GM19463 (cell line): ENCODE data around the gene PLA2G1B.
"Not testable (repeated sequence)": the region's sequence is repeated elsewhere in the genome, so short reads cannot be mapped to it uniquely, and the experiment has no call there.

ENCODE experiments used
- ATAC-seq: cut with Tn5 transposase; IDR thresholded peaks from one replicate; pipeline ENCODE4 v1.9.1; 2021; ENCODE audit warnings: mild to moderate bottlenecking, moderate library complexity; ENCODE audit not compliant: unreplicated experiment

Gene PLA2G1B

GRCh38 chr12:120359128-120359527 is 31.5 kb upstream of the PLA2G1B start:
- ATAC-seq = no peak

DNA sequence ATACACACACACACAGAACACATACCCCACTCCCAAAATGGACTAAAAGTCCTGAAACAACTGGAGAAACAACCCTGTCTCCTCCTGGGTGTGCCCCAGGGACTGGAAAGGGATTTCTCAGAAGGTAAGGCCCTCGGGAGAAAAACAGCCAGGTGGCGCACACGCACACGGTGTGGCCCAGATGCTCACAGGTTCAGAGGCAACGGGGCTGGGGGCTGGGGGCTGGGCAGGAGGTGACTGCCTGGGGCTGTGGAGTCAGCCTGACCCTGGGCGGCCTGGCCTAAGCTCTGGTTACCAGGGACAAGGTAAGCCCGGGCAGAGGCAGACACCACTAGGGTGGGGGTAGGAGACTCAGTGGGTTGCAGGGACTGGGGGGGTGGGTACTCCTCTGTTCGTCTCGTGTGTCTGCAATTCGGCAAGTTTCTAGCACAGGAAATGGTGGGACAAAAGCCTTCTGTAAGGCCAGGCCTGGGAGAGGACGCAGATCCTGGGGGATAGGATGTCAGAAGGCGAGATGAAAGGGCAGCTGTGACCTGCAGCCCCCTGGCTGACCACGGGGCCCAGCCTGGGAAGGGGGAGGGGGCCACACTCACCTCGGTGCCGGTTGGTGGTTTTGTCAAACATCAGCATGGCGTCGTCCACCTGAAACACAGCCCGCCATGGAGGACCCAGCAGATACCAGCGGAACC is 31.0 kb upstream of the PLA2G1B start:
- no peak for ATAC-seq

DNA sequence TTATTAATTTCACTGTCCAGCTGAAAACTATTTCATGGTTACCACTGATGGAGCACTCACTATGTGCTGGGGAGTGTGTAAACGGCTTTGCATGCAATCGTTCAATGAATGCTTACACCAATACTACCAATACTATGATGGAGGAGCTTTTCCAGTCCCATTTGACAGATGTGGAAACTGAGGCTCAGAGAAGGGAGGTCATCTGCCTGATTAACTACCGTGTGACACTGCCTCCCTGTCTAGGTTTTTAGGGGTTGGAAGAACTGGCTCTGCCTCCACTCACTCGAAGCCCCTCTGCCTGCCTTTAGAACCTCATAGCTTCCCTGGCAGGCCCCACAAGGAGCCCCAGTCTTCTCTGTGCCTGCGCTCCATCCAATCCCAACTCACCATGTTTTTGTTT is 29.5 kb upstream of the PLA2G1B start:
- ATAC-seq = no peak

GRCh38 chr12:120356567-120357030 is 29.0 kb upstream of the PLA2G1B start:
- ATAC-seq = no peak

DNA sequence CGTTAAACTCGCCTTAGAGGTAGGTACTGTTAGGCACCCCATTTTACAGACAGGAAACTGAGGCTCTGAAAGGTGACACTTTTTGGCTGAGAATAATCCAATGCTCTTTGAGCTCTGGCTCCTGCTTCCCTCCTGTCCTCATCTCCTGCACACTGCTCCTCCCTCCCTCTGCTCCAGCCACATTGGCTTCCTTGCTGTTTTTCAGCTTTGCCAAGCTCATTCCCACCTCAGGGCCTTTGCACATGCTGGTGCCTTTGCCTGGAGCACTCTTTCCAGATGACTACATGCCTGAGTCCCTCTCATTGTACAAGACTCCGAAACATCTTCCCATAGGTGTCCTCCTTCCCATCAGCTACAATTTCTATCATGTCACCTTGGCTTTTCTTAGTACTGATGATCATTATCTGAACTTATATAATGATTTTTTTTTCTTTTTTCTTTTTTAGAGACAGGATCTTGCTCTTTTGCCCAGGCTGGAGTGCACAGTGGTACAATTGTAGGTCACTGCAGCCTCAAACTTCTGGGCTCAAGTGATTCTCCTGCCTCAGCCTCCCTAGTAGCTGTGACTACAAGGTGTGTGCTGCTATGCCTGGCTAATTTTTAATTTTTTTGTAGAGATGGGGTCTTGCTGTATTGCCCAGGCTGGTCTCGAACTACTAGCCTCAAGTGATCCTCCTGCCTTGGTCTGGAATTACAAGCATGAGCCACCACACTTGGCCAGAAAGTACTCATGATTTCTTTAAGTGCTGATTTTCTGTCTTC is 26.2 kb upstream of the PLA2G1B start:
- ATAC-seq = no peak

- no peak for ATAC-seq
These were observed 25.6 kb upstream of the PLA2G1B start for GRCh38 chr12:120353136-120353535.

- ATAC-seq = no peak
These were observed 24.5 kb upstream of the PLA2G1B start for GRCh38 chr12:120352117-120352516.

DNA sequence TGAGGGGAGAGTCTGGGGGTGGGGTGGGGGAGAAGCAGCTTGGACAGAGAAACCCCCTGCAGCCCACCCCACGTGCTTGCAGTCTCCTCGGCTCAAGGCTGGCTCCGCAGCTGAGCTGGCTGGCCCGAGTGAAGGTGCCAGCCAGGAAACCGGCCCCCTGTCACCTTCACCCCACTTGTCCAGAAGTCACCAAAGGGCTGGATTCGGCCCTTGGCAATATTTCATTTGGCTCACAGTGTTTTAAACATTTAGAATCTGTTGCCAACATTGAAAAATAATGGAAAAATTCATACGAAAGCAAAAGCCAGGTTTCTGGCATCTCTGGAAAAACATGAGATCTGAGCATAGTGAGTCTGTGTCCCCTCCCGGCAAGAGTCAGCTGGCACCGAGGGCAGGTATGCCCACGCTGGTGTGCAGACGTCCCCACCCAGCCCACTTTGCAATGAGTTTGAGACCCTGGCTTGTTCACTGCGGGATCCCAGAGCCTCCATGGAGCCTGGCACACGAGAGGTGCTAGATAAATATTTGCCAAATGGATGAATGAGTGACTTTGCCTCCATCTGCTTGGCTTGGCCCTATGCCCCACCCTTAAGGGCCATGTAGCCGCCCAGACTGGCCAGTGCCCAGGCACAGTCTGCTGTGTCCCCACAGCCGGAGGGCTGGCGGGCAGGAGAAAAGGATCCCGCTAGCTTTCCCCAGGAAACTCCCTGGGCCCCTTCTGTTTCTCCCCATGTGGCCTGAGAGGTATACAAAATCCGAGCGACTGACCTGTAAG is 23.2 kb upstream of the PLA2G1B start:
- ATAC-seq = no peak

DNA sequence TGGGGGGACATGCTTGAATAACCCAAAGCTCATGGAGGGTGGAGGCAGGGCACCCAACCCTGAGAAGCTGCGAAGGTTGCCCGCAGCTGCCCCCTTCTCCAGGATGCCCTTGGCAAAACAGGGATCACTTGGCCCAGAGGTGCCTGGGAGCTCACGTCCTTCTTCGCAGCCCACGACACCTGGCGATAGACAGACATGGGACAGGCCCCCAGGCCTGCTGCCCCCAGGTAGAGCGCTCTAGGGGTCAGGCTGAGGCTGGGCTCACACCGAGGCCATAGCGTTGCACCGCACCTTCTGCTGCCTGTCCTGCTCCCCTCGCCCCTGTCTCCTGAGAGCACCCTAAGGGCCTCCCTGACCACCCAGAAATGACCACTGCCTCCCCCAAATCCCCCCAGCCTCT is 20.2 kb upstream of the PLA2G1B start:
- no peak for ATAC-seq

GRCh38 chr12:120346681-120347080 is 19.1 kb upstream of the PLA2G1B start:
- ATAC-seq = no peak

DNA sequence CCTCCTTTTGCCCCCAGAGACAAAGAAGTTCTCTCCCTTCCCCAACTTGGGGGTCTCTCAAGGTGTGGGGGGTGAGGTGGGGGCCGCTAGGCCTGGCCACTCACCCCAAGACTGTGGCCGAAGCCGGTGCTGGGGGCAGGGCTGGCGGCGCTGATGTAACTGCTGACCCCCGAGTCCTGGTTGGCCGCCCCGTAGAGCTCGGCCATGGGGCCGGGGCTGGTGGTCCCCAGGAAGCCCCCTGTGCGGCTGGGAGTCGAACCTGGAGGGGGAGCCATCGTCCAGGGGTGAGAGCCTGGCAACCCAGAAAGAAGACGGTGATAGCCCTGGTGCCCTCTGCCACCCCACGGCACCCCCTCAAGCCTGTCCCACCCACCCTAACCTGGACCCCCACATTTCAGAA is 18.5 kb upstream of the PLA2G1B start:
- ATAC-seq = no peak

DNA sequence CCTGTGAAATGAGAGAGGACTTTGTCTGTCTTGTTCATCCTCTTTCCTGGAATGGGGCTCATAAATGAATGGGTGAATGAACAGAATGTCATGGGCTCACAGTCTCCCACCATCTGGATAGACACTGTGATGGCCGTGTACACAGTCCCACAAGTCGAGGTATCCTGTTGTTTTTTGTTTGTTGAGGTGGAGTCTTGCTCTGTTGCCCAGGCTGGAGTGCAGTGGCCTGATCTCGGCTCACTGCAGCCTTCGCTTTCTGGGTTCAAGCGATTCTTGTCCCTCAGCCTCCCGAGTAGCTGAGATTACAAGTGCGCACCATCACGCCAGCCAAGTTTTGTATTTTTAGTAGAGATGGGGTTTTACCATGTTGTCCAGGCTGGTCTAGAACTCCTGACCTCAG is 16.1 kb upstream of the PLA2G1B start:
- ATAC-seq = no peak

- ATAC-seq = no peak
These were observed 15.5 kb upstream of the PLA2G1B start for GRCh38 chr12:120343039-120343537.

- ATAC-seq = no peak
These were observed 14.8 kb upstream of the PLA2G1B start for GRCh38 chr12:120342175-120343038.

DNA sequence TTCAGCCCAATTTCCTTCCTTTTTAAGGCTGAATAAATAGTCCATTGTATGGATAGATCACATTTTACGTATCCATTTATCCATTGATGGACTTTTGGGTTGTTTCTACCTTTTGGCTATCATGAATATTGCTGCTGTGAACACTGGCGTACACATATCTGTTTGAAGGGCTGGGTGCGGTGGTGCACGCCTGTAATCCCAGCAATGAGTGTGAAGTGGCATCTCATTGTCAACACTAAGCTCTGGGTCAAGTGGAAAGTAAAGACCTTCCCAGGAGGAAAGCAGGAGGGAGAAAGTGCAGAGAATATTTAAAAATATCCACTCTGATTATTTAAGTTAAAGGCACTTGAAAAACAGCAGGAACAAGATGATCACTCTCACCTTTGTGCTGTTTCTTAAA is 11.7 kb upstream of the PLA2G1B start:
- ATAC-seq = no peak

- no peak for ATAC-seq
These were observed 10.2 kb upstream of the PLA2G1B start for GRCh38 chr12:120337730-120338129.

DNA sequence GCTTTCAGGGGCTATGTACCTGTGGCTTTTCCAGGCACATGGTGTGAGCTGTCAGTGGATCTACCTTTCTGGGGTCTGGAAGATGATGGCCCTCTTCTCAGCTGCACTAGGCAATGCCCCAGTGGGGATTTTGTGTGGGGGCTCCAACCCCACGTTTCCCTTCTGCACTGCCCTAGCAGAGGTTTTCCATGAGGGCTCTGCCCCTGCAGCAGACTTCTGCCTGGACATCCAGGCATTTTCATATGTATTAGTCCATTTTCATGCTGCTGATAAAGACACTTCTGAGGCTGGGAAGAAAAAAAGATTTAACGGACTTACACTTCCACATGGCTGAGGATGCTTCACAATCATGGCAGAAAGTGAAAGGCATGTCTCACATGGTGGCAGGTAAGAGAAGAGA is 8.8 kb upstream of the PLA2G1B start:
- not testable (repeated sequence) for ATAC-seq

DNA sequence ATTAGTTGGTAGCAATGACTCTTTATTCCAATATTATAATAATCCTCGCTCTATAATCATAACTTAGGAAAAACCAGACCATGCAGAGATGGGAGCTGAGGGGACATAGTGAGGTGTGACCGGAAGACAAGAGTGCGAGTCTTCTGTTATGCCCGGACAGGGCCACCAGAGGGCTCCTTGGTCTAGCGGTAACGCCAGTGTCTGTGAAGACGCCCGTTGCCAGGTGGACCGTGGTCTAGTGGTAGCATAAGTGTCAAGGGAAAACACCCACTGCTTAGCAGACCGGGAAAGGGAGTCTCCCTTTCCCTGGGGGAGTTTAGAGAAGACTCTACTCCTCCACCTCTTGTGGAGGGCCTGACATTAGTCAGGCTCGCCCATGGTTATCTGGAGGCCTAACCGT is 7.9 kb upstream of the PLA2G1B start:
- ATAC-seq = not testable (repeated sequence)

- ATAC-seq = no peak
These were observed 4.9 kb upstream of the PLA2G1B start for GRCh38 chr12:120332523-120332922.

- no peak for ATAC-seq
These were observed 4.5 kb upstream of the PLA2G1B start for GRCh38 chr12:120332041-120332440.

DNA sequence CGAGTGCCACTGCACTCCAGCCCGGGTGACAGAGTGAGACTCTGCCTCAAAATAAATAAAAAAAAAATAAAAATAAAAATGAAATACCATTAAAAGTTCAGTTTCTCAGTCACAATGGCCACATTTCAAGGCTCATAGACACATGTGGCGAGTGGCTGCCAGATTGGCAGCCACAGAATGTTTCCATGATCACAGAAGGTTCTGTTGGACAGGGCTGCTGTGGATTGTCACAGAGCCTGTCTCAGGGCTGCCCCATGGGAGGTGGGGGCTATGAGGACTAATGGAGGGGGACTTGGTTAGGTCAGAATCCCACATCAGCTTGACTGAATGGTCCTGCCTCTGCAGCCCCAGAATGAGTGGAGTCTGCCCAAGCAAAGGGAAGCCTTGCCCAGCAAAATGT is 3.8 kb upstream of the PLA2G1B start:
- ATAC-seq = no peak
